GM12873 (cell line): ENCODE results near the gene SPATA9.

Source experiments
- TF ChIP-seq, protein P1 (sequence below): IDR thresholded peaks from 2 replicates; pipeline ENCODE4 v1.5.1; 2012; ENCODE audit warnings: low read depth, mild to moderate bottlenecking, moderate library complexity, low read length, control low read depth; ENCODE audit not compliant: insufficient read depth; ENCODE audit errors: missing control alignments

The SPATA9 gene

DNA sequence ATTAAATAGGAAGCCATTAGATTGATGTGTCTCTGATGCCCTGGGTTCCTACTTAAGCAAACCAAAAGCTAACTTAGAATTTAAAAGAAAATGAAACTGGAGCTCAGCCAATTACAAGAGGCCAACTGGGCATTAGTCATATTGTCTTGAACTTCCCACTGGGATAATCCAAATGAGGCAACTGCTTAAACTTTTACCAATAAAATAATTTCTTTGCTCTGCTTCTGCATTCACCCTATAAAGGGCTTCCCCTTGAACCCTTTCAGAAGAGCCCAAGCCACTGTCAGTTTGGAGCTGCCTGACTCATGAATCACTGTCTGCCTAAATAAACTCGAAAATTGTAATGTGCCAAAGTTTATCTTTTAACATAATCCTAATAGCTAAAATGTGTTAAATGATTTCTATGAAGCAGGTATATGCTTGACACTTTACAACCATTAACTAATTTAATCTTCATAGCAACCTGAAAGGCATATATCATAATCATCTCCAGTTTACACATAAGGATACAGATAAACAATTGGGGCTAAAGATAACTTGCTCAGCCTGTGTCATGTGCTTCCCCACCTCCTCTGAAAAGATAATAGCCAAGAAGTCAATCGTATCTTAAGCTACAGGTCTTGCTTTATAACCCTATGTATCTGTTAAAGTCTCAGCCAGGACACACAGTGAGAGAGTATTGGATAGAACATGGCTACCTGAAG, 51.4 kb downstream of the SPATA9 start:
- TF ChIP-seq, protein P1, sequence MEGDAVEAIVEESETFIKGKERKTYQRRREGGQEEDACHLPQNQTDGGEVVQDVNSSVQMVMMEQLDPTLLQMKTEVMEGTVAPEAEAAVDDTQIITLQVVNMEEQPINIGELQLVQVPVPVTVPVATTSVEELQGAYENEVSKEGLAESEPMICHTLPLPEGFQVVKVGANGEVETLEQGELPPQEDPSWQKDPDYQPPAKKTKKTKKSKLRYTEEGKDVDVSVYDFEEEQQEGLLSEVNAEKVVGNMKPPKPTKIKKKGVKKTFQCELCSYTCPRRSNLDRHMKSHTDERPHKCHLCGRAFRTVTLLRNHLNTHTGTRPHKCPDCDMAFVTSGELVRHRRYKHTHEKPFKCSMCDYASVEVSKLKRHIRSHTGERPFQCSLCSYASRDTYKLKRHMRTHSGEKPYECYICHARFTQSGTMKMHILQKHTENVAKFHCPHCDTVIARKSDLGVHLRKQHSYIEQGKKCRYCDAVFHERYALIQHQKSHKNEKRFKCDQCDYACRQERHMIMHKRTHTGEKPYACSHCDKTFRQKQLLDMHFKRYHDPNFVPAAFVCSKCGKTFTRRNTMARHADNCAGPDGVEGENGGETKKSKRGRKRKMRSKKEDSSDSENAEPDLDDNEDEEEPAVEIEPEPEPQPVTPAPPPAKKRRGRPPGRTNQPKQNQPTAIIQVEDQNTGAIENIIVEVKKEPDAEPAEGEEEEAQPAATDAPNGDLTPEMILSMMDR: no peak

DNA sequence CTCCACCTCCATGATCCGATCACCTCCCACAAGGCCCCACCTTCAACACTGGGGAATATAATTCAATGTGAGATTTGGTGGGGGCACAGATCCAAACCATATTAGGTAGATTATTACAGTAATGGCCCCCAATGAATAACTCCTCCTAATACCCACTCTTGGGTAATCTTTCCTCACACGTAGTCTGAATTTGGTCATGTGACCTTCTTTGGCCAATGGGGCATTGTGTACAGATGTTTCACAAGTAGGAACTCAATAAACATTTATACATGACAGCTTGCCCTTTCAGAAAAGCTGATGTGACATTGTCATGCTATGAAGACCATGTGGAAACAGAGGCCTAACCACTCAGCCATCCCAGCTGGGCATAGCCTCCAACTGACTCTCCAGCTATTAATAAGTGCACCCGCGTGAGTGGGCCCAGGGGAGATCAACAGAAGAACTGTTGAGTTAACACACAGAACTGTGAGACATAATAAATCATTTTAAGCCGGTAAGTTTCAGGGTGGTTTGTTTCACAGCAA, 52.3 kb downstream of the SPATA9 start:
- TF ChIP-seq, protein P1: no peak

DNA sequence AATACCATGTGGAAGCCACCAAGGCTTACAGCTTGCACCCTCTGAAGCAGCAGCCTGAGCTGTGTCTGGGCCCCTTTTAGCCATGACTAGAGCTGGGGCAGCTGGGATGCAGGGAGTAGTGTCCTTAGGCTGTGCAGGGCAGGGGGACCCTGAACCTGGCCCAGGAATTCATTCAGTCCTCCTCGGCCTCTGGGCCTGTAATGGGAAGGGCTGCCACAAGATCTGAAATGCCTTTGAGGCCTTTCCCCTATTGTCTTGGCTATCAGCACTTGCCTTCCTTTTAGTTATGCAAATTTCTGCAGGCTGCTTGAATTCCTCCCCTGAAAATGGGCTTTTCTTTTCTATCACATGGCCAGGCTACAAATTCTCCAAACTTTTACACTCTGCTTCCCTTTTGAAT, 53.9 kb downstream of the SPATA9 start:
- TF ChIP-seq, protein P1: no peak

DNA sequence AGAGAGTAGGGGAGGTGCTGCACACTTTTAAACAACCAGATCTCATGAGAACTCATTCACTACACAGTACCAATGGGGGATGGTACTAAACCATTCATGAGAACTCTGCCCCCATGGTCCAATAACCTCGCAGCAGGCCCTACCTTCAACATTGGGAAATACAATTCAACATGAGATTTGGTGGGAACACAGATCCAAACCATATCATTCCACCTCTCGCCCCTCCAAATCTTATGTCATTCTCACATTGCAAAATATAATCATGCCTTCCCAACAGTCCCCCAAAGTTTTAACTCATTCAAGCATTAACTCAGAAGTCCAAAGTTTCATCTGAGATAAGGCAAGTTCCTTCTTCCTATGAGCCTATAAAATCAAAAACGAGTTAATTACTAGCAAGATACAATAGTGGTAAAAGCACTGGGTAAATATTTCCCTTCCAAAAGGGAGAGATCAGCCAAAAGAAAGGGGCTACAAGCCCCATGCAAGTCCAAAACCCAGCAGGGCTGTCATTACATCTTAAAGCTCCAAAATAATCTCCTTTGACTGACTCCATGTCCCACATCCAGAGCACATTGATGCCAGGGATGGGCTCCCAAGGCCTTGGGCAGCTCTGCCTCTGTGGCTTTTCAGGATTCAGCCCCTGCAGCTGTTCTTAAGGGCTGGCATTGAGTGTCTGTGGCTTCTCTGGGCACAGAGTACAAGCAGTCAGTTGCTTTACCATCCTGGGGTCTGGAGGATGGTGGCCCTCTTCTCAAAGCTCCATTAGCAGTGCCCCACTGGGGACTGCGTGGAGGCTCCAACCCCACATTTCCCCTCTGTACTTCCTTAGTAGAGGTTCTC, 54.6 kb downstream of the SPATA9 start:
- TF ChIP-seq, protein P1: no peak

DNA sequence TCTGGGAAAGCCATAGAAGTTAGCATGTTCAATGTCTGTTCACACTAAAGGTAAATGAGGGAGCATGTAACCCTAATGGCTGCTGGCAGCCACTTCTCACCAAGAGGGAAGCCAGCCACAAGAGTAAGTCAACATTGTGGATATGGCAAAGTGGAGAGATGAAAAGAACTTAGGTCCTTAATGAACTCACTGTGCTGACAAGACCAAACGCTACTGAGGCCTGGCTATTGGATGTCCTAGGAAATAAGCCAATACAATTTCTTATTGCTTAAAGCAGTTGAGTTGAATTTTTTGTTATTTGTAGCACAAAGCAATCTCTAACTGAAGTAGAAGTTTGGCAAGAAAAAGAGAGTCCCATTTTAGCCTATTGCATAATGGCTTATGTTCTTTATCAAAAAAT, 56.1 kb downstream of the SPATA9 start:
- TF ChIP-seq, protein P1: no peak

DNA sequence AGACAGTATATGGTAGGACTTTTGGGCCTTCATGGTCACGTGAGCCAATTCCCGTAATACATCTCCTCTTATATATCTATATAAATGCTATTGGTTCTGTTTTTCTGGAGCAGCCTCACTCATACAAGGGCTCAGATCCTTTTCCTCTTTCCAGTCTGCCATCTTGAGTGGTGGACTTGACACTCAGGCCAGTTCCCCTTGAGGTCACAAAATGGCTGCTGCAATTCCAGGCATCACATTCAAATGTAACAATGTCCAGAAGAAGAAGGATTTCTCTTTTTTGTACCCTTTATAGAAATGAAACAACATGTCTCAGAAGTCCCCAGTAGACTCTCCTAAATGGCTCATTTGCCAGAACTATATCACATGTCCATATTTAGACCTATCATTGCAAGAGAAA, 58.4 kb downstream of the SPATA9 start:
- TF ChIP-seq, protein P1: no peak

DNA sequence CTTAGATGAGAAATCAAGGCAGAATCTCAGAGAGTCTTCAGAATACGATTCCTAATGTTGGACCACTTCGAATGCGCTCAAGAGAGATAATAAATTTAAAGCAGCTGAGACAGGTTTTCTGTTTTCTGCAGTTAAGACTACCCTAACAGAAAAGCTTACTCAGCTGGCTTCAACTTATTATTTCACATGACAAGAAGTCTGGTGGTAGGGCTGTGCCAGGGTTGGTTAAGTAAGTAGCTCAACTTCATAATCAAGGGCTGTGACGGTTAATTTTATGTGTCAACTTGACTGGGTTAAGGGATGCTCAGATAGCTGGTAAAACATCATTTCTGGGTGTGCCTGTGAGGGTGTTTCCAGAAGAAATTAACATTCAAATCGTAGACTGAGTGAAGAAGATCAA, 59.1 kb downstream of the SPATA9 start:
- TF ChIP-seq, protein P1: no peak
